ENCODE measurements around the gene CAMK2N2.

The CAMK2N2 gene

GRCh38 chr3:184259878-184260723 is 1.3 kb downstream of the CAMK2N2 start:
- Histone ChIP-seq H4K20me1 (peaks cover 6 to 71% (median 63%) of the 10 kb centered on the region in 11 experiments; a peak in 20 of 22 replicates), H3K4me2 (peak overlapping the region; percentile 93 to 99 (median 98)), H3K4me1 (peaks cover 24 to 29% (median 27%) of the 10 kb centered on the region in 10 experiments), H3K9me3 (replicated peaks in 1 of 11) (no peaks in the 10 kb centered on the region), H3K27me3 (peaks cover 59 to 73% (median 68%) of the 10 kb centered on the region in 11 experiments), H3K27ac (no peak overlapping the region), H3K9ac (no peak overlapping the region), H3K4me3 (peak overlapping the region; percentile 50 to 74 (median 61)), H3K36me3 (peaks cover 0 to 19% (median 4%) of the 10 kb centered on the region in 11 experiments; a peak in 6 of 22 replicates)
- TF ChIP-seq Cebpa-rat (IDR thresholded peaks at IDR 0.05), result no peak

DNA sequence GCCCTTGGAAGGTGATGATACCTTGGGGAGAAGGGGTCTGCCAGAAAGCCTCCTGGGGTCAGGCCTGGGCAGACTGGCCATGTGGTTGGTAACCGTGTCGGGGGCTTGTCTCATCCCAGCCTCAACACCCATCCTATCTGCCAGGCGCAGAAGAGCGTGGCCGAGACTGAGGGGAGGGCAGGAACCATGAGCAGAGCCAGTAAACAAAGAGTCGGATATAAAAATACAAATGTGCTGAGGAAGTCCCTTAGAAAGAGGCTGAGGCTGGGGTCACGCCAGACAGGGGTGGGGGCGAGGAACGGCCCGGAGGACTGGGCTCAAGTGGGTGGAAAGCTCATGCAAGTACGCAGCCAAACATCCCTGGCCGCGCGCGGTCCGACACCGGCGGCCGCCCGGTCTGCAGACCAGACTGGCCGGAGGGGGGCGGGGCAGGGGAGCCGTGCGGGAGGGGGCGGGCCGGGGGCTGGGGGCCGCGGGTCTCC is 1.9 kb downstream of the CAMK2N2 start:
- no peak overlapping the region for H3K9ac ChIP-seq
- H3K27me3 ChIP-seq, result peaks cover 56 to 66% (median 63%) of the 10 kb centered on the region in 11 experiments
- no peaks in the 10 kb centered on the region for H3K9me3 ChIP-seq (replicated peaks in 1 of 11)
- peaks cover 0 to 19% (median 4%) of the 10 kb centered on the region in 11 experiments; a peak in 6 of 22 replicates for H3K36me3 ChIP-seq
- H3K27ac ChIP-seq, result no peak overlapping the region
- no peak for TF ChIP-seq Cebpa-rat (IDR thresholded peaks at IDR 0.05)
- H3K4me1 ChIP-seq, result peaks cover 24 to 29% (median 27%) of the 10 kb centered on the region in 10 experiments
- H3K4me2 ChIP-seq, result no peak overlapping the region
- peaks cover 6 to 78% (median 70%) of the 10 kb centered on the region in 11 experiments; a peak in 20 of 22 replicates for H4K20me1 ChIP-seq
- H3K4me3 ChIP-seq, result no peak overlapping the region

- Histone ChIP-seq H3K9ac (no peak overlapping the region), H3K27ac (no peak overlapping the region), H3K27me3 (peaks cover 51 to 61% (median 58%) of the 10 kb centered on the region in 11 experiments), H3K4me2 (no peak overlapping the region), H4K20me1 (peaks cover 6 to 83% (median 73%) of the 10 kb centered on the region in 11 experiments; a peak in 20 of 22 replicates), H3K9me3 (replicated peaks in 1 of 11) (no peaks in the 10 kb centered on the region), H3K36me3 (peaks cover 0 to 19% (median 4%) of the 10 kb centered on the region in 11 experiments; a peak in 6 of 22 replicates), H3K4me1 (peaks cover 24 to 29% (median 27%) of the 10 kb centered on the region in 10 experiments), H3K4me3 (no peak overlapping the region)
- TF ChIP-seq Cebpa-rat (IDR thresholded peaks at IDR 0.05), result no peak
Observed at GRCh38 chr3:184258926-184259325, 2.4 kb downstream of the CAMK2N2 start.

DNA sequence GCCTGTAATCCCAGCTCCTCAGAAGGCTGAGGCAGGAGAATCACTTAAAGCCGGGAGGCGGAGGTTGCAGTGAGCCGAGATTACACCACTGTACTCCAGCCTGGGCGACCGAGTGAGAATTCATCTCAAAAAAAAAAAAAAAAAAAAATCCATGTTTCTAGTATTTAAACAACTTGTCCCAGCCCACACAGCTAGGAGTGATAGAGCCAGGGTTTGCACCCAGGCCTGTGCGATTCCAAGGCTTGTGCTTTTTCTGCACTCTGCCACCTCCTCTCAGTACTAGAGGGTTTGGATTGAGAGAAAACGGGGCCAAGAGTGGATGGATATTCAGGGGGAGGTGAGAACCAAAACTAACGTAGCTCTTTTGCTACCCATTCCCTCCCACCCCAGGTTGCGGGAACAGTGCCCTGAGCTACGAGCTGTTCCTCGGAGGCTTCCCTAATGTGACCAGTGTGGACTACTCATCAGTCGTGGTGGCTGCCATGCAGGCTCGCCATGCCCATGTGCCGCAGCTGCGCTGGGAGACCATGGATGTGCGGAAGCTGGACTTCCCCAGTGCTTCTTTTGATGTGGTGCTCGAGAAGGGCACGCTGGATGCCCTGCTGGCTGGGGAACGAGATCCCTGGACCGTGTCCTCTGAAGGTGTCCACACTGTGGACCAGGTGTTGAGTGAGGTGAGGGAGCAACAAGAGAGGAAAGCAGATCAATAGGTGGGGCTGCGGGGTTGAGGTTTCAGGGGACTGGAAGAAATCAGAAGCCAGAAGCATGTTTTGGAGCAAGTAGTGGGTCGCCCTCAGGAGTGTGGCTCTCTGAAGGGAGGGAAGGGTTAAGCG is 4.1 kb downstream of the CAMK2N2 start:
- no peak overlapping the region for H3K4me3 ChIP-seq
- peaks cover 0 to 19% (median 4%) of the 10 kb centered on the region in 11 experiments; a peak in 6 of 22 replicates for H3K36me3 ChIP-seq
- H3K9me3 ChIP-seq (replicated peaks in 1 of 11), result no peaks in the 10 kb centered on the region
- H4K20me1 ChIP-seq, result peaks cover 6 to 92% (median 85%) of the 10 kb centered on the region in 11 experiments; a peak in 20 of 22 replicates
- H3K27me3 ChIP-seq, result peaks cover 35 to 45% (median 41%) of the 10 kb centered on the region in 11 experiments
- H3K4me2 ChIP-seq, result no peak overlapping the region
- no peak overlapping the region for H3K27ac ChIP-seq
- no peak for TF ChIP-seq Cebpa-rat (IDR thresholded peaks at IDR 0.05)
- H3K9ac ChIP-seq, result no peak overlapping the region
- peaks cover 16 to 20% (median 18%) of the 10 kb centered on the region in 10 experiments for H3K4me1 ChIP-seq

DNA sequence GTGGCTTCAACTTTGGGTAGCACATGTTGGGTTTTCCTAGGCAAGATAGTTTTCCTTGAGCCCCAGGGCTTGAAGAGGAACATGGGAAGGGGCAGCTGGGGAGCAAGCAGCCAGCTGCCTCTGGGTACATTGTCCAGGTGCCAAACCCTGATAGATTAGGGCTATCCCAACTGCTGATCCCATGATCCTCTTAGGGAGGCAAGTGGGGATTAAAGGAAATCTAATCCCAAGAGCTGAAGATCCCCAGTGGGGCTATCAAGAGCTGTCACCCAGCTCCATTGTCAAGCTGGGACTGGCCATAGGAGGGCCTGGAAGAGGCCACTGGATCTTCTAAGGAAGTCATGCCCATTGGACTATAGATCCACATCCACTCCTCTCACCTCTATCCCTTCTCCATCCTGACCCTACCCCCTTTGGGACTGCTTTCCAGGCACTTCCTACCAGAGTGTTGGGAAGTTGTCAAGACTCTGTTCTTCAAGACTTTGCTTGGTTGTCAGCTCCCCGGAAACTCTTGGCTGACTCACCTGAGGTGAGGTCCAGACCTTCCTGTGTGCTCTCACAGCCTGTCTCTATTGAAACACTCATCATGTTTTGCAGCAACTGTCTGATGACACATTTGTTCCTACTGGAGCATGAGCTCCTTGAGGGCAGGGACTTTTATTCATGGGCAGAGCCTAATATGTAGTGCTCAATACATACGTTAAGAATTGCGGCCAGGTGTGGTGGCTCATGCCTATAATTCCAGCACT is 5.9 kb downstream of the CAMK2N2 start:
- no peak overlapping the region for H3K9ac ChIP-seq
- H3K27me3 ChIP-seq, result peaks cover 18 to 27% (median 24%) of the 10 kb centered on the region in 11 experiments
- peaks cover 0 to 19% (median 4%) of the 10 kb centered on the region in 11 experiments; a peak in 6 of 22 replicates for H3K36me3 ChIP-seq
- no peak overlapping the region for H3K4me3 ChIP-seq
- no peak overlapping the region for H3K4me2 ChIP-seq
- H4K20me1 ChIP-seq, result peaks cover 5 to 97% (median 93%) of the 10 kb centered on the region in 11 experiments; a peak in 20 of 22 replicates
- no peak overlapping the region for H3K27ac ChIP-seq
- no peak for TF ChIP-seq Cebpa-rat (IDR thresholded peaks at IDR 0.05)
- no peaks in the 10 kb centered on the region for H3K9me3 ChIP-seq (replicated peaks in 1 of 11)
- H3K4me1 ChIP-seq, result peaks cover 5 to 12% (median 8%) of the 10 kb centered on the region in 10 experiments

- H3K4me1 ChIP-seq, result peaks cover 14 to 26% (median 19%) of the 10 kb centered on the region in 10 experiments
- TF ChIP-seq Cebpa-rat (IDR thresholded peaks at IDR 0.05), result no peak
- peak overlapping the region; percentile 89 to 99 (median 94) for H3K9ac ChIP-seq
- H4K20me1 ChIP-seq, result peaks cover 0 to 58% (median 48%) of the 10 kb centered on the region in 11 experiments; a peak in 18 of 22 replicates
- H3K4me3 ChIP-seq, result peak overlapping the region; percentile 70 to 92 (median 83)
- H3K9me3 ChIP-seq (replicated peaks in 1 of 11), result no peaks in the 10 kb centered on the region
- no peaks in the 10 kb centered on the region for H3K27me3 ChIP-seq
- H3K27ac ChIP-seq, result peak overlapping the region in 10 of 11 experiments; percentile 93 to 100 (median 97); a peak in 20 of 22 replicates
- H3K36me3 ChIP-seq, result peaks cover 5 to 15% (median 6%) of the 10 kb centered on the region in 11 experiments
- peak overlapping the region; percentile 91 to 99 (median 96) for H3K4me2 ChIP-seq
Observed at GRCh38 chr3:184250167-184250828, 11.1 kb downstream of the CAMK2N2 start.

DNA sequence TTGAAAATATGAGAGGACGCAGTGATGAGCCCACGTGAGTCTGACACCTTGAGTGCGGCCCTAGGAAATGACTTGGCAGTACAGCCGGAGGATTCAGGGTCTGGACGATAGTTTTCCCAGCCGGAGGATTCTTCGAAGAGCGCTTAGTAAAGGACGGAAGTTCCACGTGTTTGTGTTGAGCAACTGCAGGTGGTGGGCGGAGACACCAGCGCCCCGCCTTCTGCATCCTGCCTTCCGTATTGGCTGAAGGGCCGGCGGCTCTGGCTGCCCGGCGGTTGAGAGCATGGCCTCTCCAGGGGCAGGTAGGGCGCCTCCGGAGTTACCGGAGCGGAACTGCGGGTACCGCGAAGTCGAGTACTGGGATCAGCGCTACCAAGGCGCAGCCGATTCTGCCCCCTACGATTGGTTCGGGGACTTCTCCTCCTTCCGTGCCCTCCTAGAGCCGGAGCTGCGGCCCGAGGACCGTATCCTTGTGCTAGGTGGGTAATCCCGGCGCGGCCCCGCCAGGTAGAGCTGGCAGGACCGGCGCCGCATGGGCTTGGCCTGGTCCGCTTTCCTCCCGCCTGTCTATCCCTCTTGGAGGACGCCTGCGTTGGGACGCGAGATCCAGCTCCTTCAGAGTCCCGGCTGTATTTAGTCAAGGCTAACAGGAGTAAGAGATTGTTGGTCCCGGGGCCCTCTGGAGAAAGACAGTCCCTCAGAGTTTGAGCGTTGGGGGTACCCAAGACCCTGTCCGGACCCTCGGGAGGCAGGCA is 11.8 kb downstream of the CAMK2N2 start, which contains the start of gene EEF1AKMT4:
TSS of gene EEF1AKMT4 (plus strand) at position 261 of the 755 bp plus-strand sequence. CDS start at position 284, 23 bp downstream.
- peak; percentile 75 to 92 (median 84); a peak in 20 of 22 replicates for TF ChIP-seq Cebpa-rat (IDR thresholded peaks at IDR 0.05)
- Histone ChIP-seq H3K4me3 (peak within 1 kb of the TSS; percentile 70 to 92 (median 83)), H3K36me3 (peaks cover 12 to 22% (median 14%) of the 10 kb centered on the region in 11 experiments), H3K4me1 (peaks cover 14 to 26% (median 19%) of the 10 kb centered on the region in 10 experiments), H3K27ac (peak within 1 kb of the TSS; percentile 88 to 100 (median 97)), H4K20me1 (peaks cover 0 to 58% (median 43%) of the 10 kb centered on the region in 11 experiments; a peak in 18 of 22 replicates), H3K4me2 (peak within 1 kb of the TSS; percentile 91 to 99 (median 96)), H3K27me3 (no peaks in the 10 kb centered on the region), H3K9ac (peak within 1 kb of the TSS; percentile 89 to 99 (median 94)), H3K9me3 (replicated peaks in 1 of 11) (no peaks in the 10 kb centered on the region)

Measured in BLaER1 treated with 17β-estradiol and CSF1 and Interleukin-3, amounts not matched to agents 10 nM and 100 nM (cell line).